ENCODE measurements around the gene CAMK2B. TPM values are rescaled to one million over a fixed set of nuclear protein-coding genes. Genes with fewer than 3 reads are reported as not detected.

Gene CAMK2B
- total and polyA plus RNA-seq, 2 experiments from 2014 or later = 0.37 to 1.7 TPM

GRCh38 chr7:44286182-44286617, 39.2 kb downstream of the CAMK2B start:
- H2AFZ ChIP-seq = no peak overlapping the region
- no peaks in the 10 kb centered on the region for H3K4me1 ChIP-seq (ENCODE audit: insufficient read depth)
- no peak overlapping the region for H3K27ac ChIP-seq
- no peak for DNase-seq (ENCODE audit: low spot score)
- H3K36me3 ChIP-seq (replicated peaks; ENCODE audit: insufficient read depth, low read depth) = no peaks in the 10 kb centered on the region
- H3K4me2 ChIP-seq = no peak overlapping the region
- 85% methylated on average over 17 of the region's 17 CpGs for WGBS (ENCODE audit: low lambda C conversion rate, missing lambda C conversion rate)
- no peak overlapping the region for H3K4me3 ChIP-seq
- TF ChIP-seq EZH2 (IDR thresholded peaks at IDR 0.05; ENCODE audit: borderline replicate concordance) (no peak), CTCF (IDR thresholded peaks at IDR 0.05; ENCODE audit: poor library complexity) (no peak), EZH2phosphoT487 (IDR thresholded peaks at IDR 0.05; ENCODE audit: low read depth, severe bottlenecking, unreplicated experiment) (no peak)
- H3K27me3 ChIP-seq = no peaks in the 10 kb centered on the region
- no peaks in the 10 kb centered on the region for H3K79me2 ChIP-seq
- no peaks in the 10 kb centered on the region for H3K9me3 ChIP-seq (ENCODE audit: low read depth)
- no peaks in the 10 kb centered on the region for H3K9me2 ChIP-seq (replicated peaks; ENCODE audit: insufficient read depth)
- H4K20me1 ChIP-seq (ENCODE audit: insufficient read depth, poor library complexity, severe bottlenecking) = no peaks in the 10 kb centered on the region

GRCh38 chr7:44285561-44285960, 39.8 kb downstream of the CAMK2B start:
- TF ChIP-seq EZH2phosphoT487 (IDR thresholded peaks at IDR 0.05; ENCODE audit: low read depth, severe bottlenecking, unreplicated experiment) (no peak), CTCF (IDR thresholded peaks at IDR 0.05; ENCODE audit: poor library complexity) (no peak), EZH2 (IDR thresholded peaks at IDR 0.05; ENCODE audit: borderline replicate concordance) (no peak)
- 94% methylated on average over 6 of the region's 24 CpGs for WGBS (ENCODE audit: low lambda C conversion rate, missing lambda C conversion rate)
- Histone ChIP-seq H3K4me1 (ENCODE audit: insufficient read depth) (no peaks in the 10 kb centered on the region), H4K20me1 (ENCODE audit: insufficient read depth, poor library complexity, severe bottlenecking) (no peaks in the 10 kb centered on the region), H3K27ac (no peak overlapping the region), H3K27me3 (no peaks in the 10 kb centered on the region), H3K9me2 (replicated peaks; ENCODE audit: insufficient read depth) (no peaks in the 10 kb centered on the region), H3K9me3 (ENCODE audit: low read depth) (no peaks in the 10 kb centered on the region), H3K4me2 (no peak overlapping the region), H3K79me2 (no peaks in the 10 kb centered on the region), H3K4me3 (no peak overlapping the region), H2AFZ (no peak overlapping the region), H3K36me3 (replicated peaks; ENCODE audit: insufficient read depth, low read depth) (no peaks in the 10 kb centered on the region)
- DNase-seq (ENCODE audit: low spot score) = no peak

GRCh38 chr7:44284881-44285541, 40.4 kb downstream of the CAMK2B start:
- WGBS (ENCODE audit: low lambda C conversion rate, missing lambda C conversion rate) = 84% methylated on average over 16 of the region's 16 CpGs
- H3K9me2 ChIP-seq (replicated peaks; ENCODE audit: insufficient read depth) = no peaks in the 10 kb centered on the region
- no peak overlapping the region for H3K4me3 ChIP-seq
- H3K9me3 ChIP-seq (ENCODE audit: low read depth) = no peaks in the 10 kb centered on the region
- no peaks in the 10 kb centered on the region for H3K79me2 ChIP-seq
- no peak overlapping the region for H3K27ac ChIP-seq
- TF ChIP-seq EZH2phosphoT487 (IDR thresholded peaks at IDR 0.05; ENCODE audit: low read depth, severe bottlenecking, unreplicated experiment) (no peak), CTCF (IDR thresholded peaks at IDR 0.05; ENCODE audit: poor library complexity) (no peak), EZH2 (IDR thresholded peaks at IDR 0.05; ENCODE audit: borderline replicate concordance) (no peak)
- no peaks in the 10 kb centered on the region for H3K4me1 ChIP-seq (ENCODE audit: insufficient read depth)
- H2AFZ ChIP-seq = no peak overlapping the region
- DNase-seq (ENCODE audit: low spot score) = no peak
- no peaks in the 10 kb centered on the region for H3K27me3 ChIP-seq
- no peak overlapping the region for H3K4me2 ChIP-seq
- no peaks in the 10 kb centered on the region for H3K36me3 ChIP-seq (replicated peaks; ENCODE audit: insufficient read depth, low read depth)
- no peaks in the 10 kb centered on the region for H4K20me1 ChIP-seq (ENCODE audit: insufficient read depth, poor library complexity, severe bottlenecking)

Data from hepatocyte (in vitro differentiated cells).